Endothelial cell (in vitro differentiated cells): ENCODE results near the gene NUP98. TPM values are rescaled to one million over a fixed set of nuclear protein-coding genes. Genes with fewer than 3 reads are reported as not detected.

Source experiments
- DNase-seq: peaks from one replicate; pipeline ENCODE4 v3.0.0; 2021; ENCODE audit warnings: low spot score
- H3K27ac Mint-ChIP-seq: one replicate; pipeline ENCODE4 v1.8.0; 2021; ENCODE audit warnings: mixed read lengths, inconsistent platforms; ENCODE audit not compliant: unreplicated experiment
- H3K27me3 Mint-ChIP-seq: one replicate; pipeline ENCODE4 v1.8.0; 2021; ENCODE audit warnings: mild to moderate bottlenecking, moderate library complexity, mixed read lengths, inconsistent platforms; ENCODE audit not compliant: unreplicated experiment
- H3K36me3 Mint-ChIP-seq: one replicate; pipeline ENCODE4 v1.8.0; 2021; ENCODE audit warnings: mild to moderate bottlenecking, low read depth, mixed read lengths, inconsistent platforms; ENCODE audit not compliant: unreplicated experiment
- H3K4me1 Mint-ChIP-seq: one replicate; pipeline ENCODE4 v1.8.0; 2021; ENCODE audit warnings: mild to moderate bottlenecking, mixed read lengths, inconsistent platforms; ENCODE audit not compliant: unreplicated experiment
- H3K4me3 Mint-ChIP-seq: one replicate; pipeline ENCODE4 v1.8.0; 2021; ENCODE audit warnings: mild to moderate bottlenecking, mixed read lengths, inconsistent platforms; ENCODE audit not compliant: unreplicated experiment
- H3K9me3 Mint-ChIP-seq: one replicate; pipeline ENCODE4 v1.8.0; 2021; ENCODE audit warnings: mixed read lengths, inconsistent platforms; ENCODE audit not compliant: unreplicated experiment
- CTCF ChIP-seq: fragments of 200-600 bp; sonication (generic); IDR thresholded peaks from one replicate; pipeline ENCODE4 v1.5.0; 2021; ENCODE audit warnings: antibody characterized with exemption; ENCODE audit not compliant: unreplicated experiment
- total RNA-seq: library from RNA; stranded (reverse); fragmentation: NEBNext Ultra II Directional; extraction: Animal tissue kit (Norgen Biotek cat#: 25700); gene quantifications from one replicate; pipeline ENCODE4 v1.2.1, GENCODE V29; 2021; ENCODE audit not compliant: unreplicated experiment

NUP98 gene
- total RNA-seq, 1 donor from 2014 or later: 59.9 TPM

- Mint-ChIP-seq H3K27ac (peak overlapping the region; percentile 67), H3K9me3 (no peaks in the 10 kb centered on the region), H3K4me1 (peaks cover 17% of the 10 kb centered on the region), H3K27me3 (peaks cover 18% of the 10 kb centered on the region), H3K4me3 (peak overlapping the region; percentile 37), H3K36me3 (peaks cover 28% of the 10 kb centered on the region)
- DNase-seq: no peak
- no peak for TF ChIP-seq CTCF
Measured at GRCh38 chr11:3823762-3824506, 26.6 kb upstream of the NUP98 start.

GRCh38 chr11:3823303-3823702, 25.9 kb upstream of the NUP98 start:
- peaks cover 27% of the 10 kb centered on the region for H3K36me3 Mint-ChIP-seq
- no peak for TF ChIP-seq CTCF
- H3K4me1 Mint-ChIP-seq: peaks cover 17% of the 10 kb centered on the region
- no peak for DNase-seq
- no peak overlapping the region for H3K27ac Mint-ChIP-seq
- peaks cover 18% of the 10 kb centered on the region for H3K27me3 Mint-ChIP-seq
- no peaks in the 10 kb centered on the region for H3K9me3 Mint-ChIP-seq
- no peak overlapping the region for H3K4me3 Mint-ChIP-seq

- TF ChIP-seq CTCF: no peak
- peaks cover 15% of the 10 kb centered on the region for H3K27me3 Mint-ChIP-seq
- H3K9me3 Mint-ChIP-seq: no peaks in the 10 kb centered on the region
- H3K27ac Mint-ChIP-seq: no peak overlapping the region
- peaks cover 17% of the 10 kb centered on the region for H3K36me3 Mint-ChIP-seq
- no peak for DNase-seq
- H3K4me1 Mint-ChIP-seq: peaks cover 15% of the 10 kb centered on the region
- H3K4me3 Mint-ChIP-seq: no peak overlapping the region
Measured at GRCh38 chr11:3822312-3822711, 25.0 kb upstream of the NUP98 start.

GRCh38 chr11:3820971-3821370, 23.6 kb upstream of the NUP98 start:
- TF ChIP-seq CTCF: no peak
- H3K9me3 Mint-ChIP-seq: no peaks in the 10 kb centered on the region
- peaks cover 15% of the 10 kb centered on the region for H3K4me1 Mint-ChIP-seq
- no peak overlapping the region for H3K4me3 Mint-ChIP-seq
- H3K27ac Mint-ChIP-seq: no peak overlapping the region
- peaks cover 4% of the 10 kb centered on the region for H3K36me3 Mint-ChIP-seq
- peaks cover 15% of the 10 kb centered on the region for H3K27me3 Mint-ChIP-seq
- DNase-seq: no peak

- no peak for TF ChIP-seq CTCF
- Mint-ChIP-seq H3K4me1 (peaks cover 6% of the 10 kb centered on the region), H3K36me3 (no peaks in the 10 kb centered on the region), H3K27ac (no peak overlapping the region), H3K9me3 (no peaks in the 10 kb centered on the region), H3K4me3 (no peak overlapping the region), H3K27me3 (peaks cover 5% of the 10 kb centered on the region)
- DNase-seq: no peak
Measured at GRCh38 chr11:3817181-3817800, 19.9 kb upstream of the NUP98 start.
